ENCODE measurements around the gene YRDC. TPM values are rescaled to one million over a fixed set of nuclear protein-coding genes. Genes with fewer than 3 reads are reported as not detected.

YRDC gene
- total and polyA plus RNA-seq, 12 donors, result 5.4 to 31.1 (median 11.3) TPM

GRCh38 chr1:37767488-37767887 lies 40.5 kb downstream of the YRDC start:
- H3K4me1 ChIP-seq (replicated peaks in 1 of 2), result no peaks in the 10 kb centered on the region
- no peak overlapping the region for H3K27ac ChIP-seq
- H3K9me3 ChIP-seq (replicated peaks in 1 of 3), result no peaks in the 10 kb centered on the region
- no peak overlapping the region for H3K4me3 ChIP-seq
- DNase-seq, result no peak
- intact Hi-C loops (cut with DNase I), result no loop called here
- 0 to 31% (median 30%) methylated on average over 2 of the region's 2 CpGs for WGBS, 4 donors
- H3K36me3 ChIP-seq (replicated peaks in 1 of 2), result no peaks in the 10 kb centered on the region
- TF ChIP-seq POLR2A (IDR thresholded peaks at IDR 0.05), result no peak
- no peak for TF ChIP-seq CTCF (IDR thresholded peaks at IDR 0.05)
- H3K27me3 ChIP-seq, result peaks cover 41% of the 10 kb centered on the region

GRCh38 chr1:37765916-37766664 lies 41.9 kb downstream of the YRDC start:
- TF ChIP-seq CTCF (IDR thresholded peaks at IDR 0.05), result no peak
- 2 to 11% (median 5%) methylated on average over 4 to 27 of the region's 27 CpGs for WGBS, 4 donors
- Histone ChIP-seq H3K27me3 (peaks cover 53% of the 10 kb centered on the region), H3K36me3 (replicated peaks in 1 of 2) (no peaks in the 10 kb centered on the region), H3K9me3 (replicated peaks in 1 of 3) (no peaks in the 10 kb centered on the region), H3K4me1 (replicated peaks in 1 of 2) (no peaks in the 10 kb centered on the region), H3K4me3 (no peak overlapping the region), H3K27ac (no peak overlapping the region)
- intact Hi-C loops (cut with DNase I), result no loop called here
- no peak for DNase-seq

- H3K9me3 ChIP-seq (replicated peaks in 1 of 3), result no peaks in the 10 kb centered on the region
- H3K4me3 ChIP-seq, result no peak within 1 kb of the TSS
- H3K27ac ChIP-seq, result no peak within 1 kb of the TSS
- WGBS, 4 donors, result 3 to 10% (median 6%) methylated on average over 9 to 33 of the region's 33 CpGs
- no peaks in the 10 kb centered on the region for H3K4me1 ChIP-seq (replicated peaks in 1 of 2)
- peaks cover 53% of the 10 kb centered on the region for H3K27me3 ChIP-seq
- TF ChIP-seq CTCF (IDR thresholded peaks at IDR 0.05) (no peak), POLR2A (IDR thresholded peaks at IDR 0.05) (no peak)
- H3K36me3 ChIP-seq (replicated peaks in 1 of 2), result no peaks in the 10 kb centered on the region
- intact Hi-C loops (cut with DNase I), result no loop called here
- DNase-seq, result no peak
Observed at GRCh38 chr1:37764888-37765441, 43.0 kb downstream of the YRDC start, which contains the start of gene EPHA10. EPHA10 (minus strand) TSS chr1:37765120; CDS start chr1:37765066, 54 bp downstream.

- intact Hi-C loops (cut with DNase I), result no loop called here
- TF ChIP-seq CTCF (IDR thresholded peaks at IDR 0.05) (no peak), POLR2A (IDR thresholded peaks at IDR 0.05) (no peak)
- no peaks in the 10 kb centered on the region for H3K4me1 ChIP-seq (replicated peaks in 1 of 2)
- H3K27me3 ChIP-seq, result peaks cover 53% of the 10 kb centered on the region
- H3K36me3 ChIP-seq (replicated peaks in 1 of 2), result no peaks in the 10 kb centered on the region
- 4 to 9% (median 8%) methylated on average over 17 to 29 of the region's 29 CpGs for WGBS, 4 donors
- H3K27ac ChIP-seq, result no peak overlapping the region
- H3K4me3 ChIP-seq, result no peak overlapping the region
- H3K9me3 ChIP-seq (replicated peaks in 1 of 3), result no peaks in the 10 kb centered on the region
- DNase-seq, result peak in 6 of 7 donors; percentile 34 to 59 (median 44)
Observed at GRCh38 chr1:37764414-37764825, 43.6 kb downstream of the YRDC start.
